NCI-H2029 treated with DMSO at 0.1 percent for 48 hours (cell line): Measurements from ENCODE around the gene RPL13A.
"Not testable (repeated sequence)": the region's sequence is repeated elsewhere in the genome, so short reads cannot be mapped to it uniquely, and the experiment has no call there.

Source experiments
- DNase-seq: peaks from one replicate; lab custom pipeline; 2025; lab: John Stamatoyannopoulos, UW

The RPL13A gene

GRCh38 chr19:49456326-49456725 lies 31.1 kb upstream of the RPL13A start:
- no peak for DNase-seq

- no peak for DNase-seq
Measured at GRCh38 chr19:49458567-49458903, 28.9 kb upstream of the RPL13A start.

GRCh38 chr19:49459388-49459787 lies 28.0 kb upstream of the RPL13A start:
- no peak for DNase-seq

GRCh38 chr19:49461130-49461529 lies 26.3 kb upstream of the RPL13A start:
- DNase-seq: not testable (repeated sequence)

- no peak for DNase-seq
Measured at GRCh38 chr19:49461656-49462055, 25.8 kb upstream of the RPL13A start.

GRCh38 chr19:49462492-49462891 lies 24.9 kb upstream of the RPL13A start:
- no peak for DNase-seq

GRCh38 chr19:49463960-49464740 lies 23.3 kb upstream of the RPL13A start:
- DNase-seq: no peak

- DNase-seq: no peak
Measured at GRCh38 chr19:49465371-49465770, 22.0 kb upstream of the RPL13A start.

GRCh38 chr19:49468199-49468598 lies 19.2 kb upstream of the RPL13A start:
- no peak for DNase-seq

GRCh38 chr19:49468746-49469447 lies 18.5 kb upstream of the RPL13A start:
- DNase-seq: no peak

GRCh38 chr19:49469828-49470614 lies 17.4 kb upstream of the RPL13A start:
- DNase-seq: no peak

- no peak for DNase-seq
Measured at GRCh38 chr19:49470615-49470978, 16.8 kb upstream of the RPL13A start.

GRCh38 chr19:49472936-49473335 lies 14.5 kb upstream of the RPL13A start:
- no peak for DNase-seq

GRCh38 chr19:49473501-49473867 lies 13.9 kb upstream of the RPL13A start:
- DNase-seq: not testable (repeated sequence)

- peak; percentile 52 for DNase-seq
Measured at GRCh38 chr19:49473868-49474541, 13.4 kb upstream of the RPL13A start, which contains the start of gene FLT3LG. TSS of gene FLT3LG (plus strand) at chr19:49474215. CDS start at chr19:49474640, 425 bp downstream.

- DNase-seq: no peak
Measured at GRCh38 chr19:49474542-49474924, 12.9 kb upstream of the RPL13A start.

GRCh38 chr19:49475191-49475917 lies 12.1 kb upstream of the RPL13A start:
- DNase-seq: no peak

GRCh38 chr19:49475995-49476880 lies 11.2 kb upstream of the RPL13A start:
- no peak for DNase-seq

GRCh38 chr19:49479975-49480628 lies 7.3 kb upstream of the RPL13A start:
- no peak for DNase-seq
